Liver (tissue), 3 donors: Measurements from ENCODE around the gene ATP6V0E1.

Experiments
- YY1 ChIP-seq: IDR thresholded peaks from 2 replicates; pipeline ENCODE4 v1.6.1; 2016; ENCODE audit warnings: antibody characterized with exemption, mild to moderate bottlenecking
- TF ChIP-seq, protein P1 (sequence below): fragments of 150-350 bp; IDR thresholded peaks from 2 replicates; pipeline ENCODE4 v1.5.1; 2017; ENCODE audit warnings: improper control_type of control experiment, low read depth, low read length; ENCODE audit not compliant: missing input control
- TF ChIP-seq, protein P2 (sequence below): IDR thresholded peaks from 2 replicates; pipeline ENCODE4 v1.6.1; 2016; ENCODE audit warnings: antibody characterized with exemption
- donor health status: healthy.
- donor health status: healthy.

DNA sequence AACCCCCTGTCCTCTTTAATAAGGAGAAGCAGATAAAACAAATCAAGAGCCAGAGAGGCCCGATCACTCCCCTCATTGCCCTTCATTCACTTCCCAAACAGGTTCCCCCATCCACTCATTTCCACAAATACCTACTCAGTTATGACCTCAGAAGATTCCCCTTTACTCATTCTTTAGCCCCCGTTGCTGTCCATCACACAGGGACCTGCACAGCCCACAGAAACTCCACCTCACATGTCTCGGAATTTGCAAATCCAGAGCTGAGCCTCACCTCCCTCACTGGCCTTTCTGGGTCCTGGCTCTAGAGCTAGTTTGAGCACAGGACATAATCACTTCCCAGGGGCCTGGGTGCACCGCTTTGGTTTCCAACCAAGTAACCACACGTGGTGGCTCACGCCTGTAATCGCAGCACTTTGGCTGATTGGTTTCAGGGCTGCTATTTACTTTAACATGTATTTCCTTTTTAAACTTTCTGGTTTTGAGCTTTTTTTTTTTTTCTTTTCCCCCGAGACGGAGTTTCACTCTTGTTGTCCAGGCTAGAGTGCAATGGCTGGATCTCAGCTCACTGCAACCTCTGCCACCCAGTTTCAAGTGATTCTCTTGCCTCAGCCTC lies 17.8 kb downstream of the ATP6V0E1 start:
- TF ChIP-seq, protein P1, sequence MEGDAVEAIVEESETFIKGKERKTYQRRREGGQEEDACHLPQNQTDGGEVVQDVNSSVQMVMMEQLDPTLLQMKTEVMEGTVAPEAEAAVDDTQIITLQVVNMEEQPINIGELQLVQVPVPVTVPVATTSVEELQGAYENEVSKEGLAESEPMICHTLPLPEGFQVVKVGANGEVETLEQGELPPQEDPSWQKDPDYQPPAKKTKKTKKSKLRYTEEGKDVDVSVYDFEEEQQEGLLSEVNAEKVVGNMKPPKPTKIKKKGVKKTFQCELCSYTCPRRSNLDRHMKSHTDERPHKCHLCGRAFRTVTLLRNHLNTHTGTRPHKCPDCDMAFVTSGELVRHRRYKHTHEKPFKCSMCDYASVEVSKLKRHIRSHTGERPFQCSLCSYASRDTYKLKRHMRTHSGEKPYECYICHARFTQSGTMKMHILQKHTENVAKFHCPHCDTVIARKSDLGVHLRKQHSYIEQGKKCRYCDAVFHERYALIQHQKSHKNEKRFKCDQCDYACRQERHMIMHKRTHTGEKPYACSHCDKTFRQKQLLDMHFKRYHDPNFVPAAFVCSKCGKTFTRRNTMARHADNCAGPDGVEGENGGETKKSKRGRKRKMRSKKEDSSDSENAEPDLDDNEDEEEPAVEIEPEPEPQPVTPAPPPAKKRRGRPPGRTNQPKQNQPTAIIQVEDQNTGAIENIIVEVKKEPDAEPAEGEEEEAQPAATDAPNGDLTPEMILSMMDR = no peak
- TF ChIP-seq YY1 = no peak
- TF ChIP-seq, protein P2, sequence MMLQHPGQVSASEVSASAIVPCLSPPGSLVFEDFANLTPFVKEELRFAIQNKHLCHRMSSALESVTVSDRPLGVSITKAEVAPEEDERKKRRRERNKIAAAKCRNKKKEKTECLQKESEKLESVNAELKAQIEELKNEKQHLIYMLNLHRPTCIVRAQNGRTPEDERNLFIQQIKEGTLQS = no peak
